ENCODE results near the gene SLC22A3.
A peak's percentile ranks its signal among the peaks of the same experiment; 100 is the strongest.

SLC22A3 gene

GRCh38 chr6:160376445-160376844 is 28.3 kb downstream of the SLC22A3 start:
- H3K4ac ChIP-seq (ENCODE audit: low read depth in 1 of 2, low read length in 2 of 2): no peak overlapping the region
- H3K9ac ChIP-seq (ENCODE audit: low read length): no peak overlapping the region
- H3K27ac ChIP-seq (ENCODE audit: low read length, poor library complexity, severe bottlenecking): no peak overlapping the region
- H3K9me3 ChIP-seq (ENCODE audit: control insufficient read depth, low read length): no peaks in the 10 kb centered on the region
- no peak overlapping the region for H3K14ac ChIP-seq (ENCODE audit: low read length in 2 of 2)
- no peak overlapping the region for H4K91ac ChIP-seq (ENCODE audit: low read length)
- no peak overlapping the region for H2BK15ac ChIP-seq (ENCODE audit: low read depth, poor library complexity, severe bottlenecking)
- no peak overlapping the region for H3K4me2 ChIP-seq (ENCODE audit: low read length, poor library complexity, severe bottlenecking)
- no peaks in the 10 kb centered on the region for H3K36me3 ChIP-seq (ENCODE audit: control insufficient read depth in 1 of 2, insufficient read depth in 2 of 2, low read depth in 1 of 2, low read length in 2 of 2)
- H3K4me1 ChIP-seq (ENCODE audit: control insufficient read depth, insufficient read depth, low read depth, low read length): no peaks in the 10 kb centered on the region
- H4K8ac ChIP-seq (ENCODE audit: low read length): no peak overlapping the region
- no peak overlapping the region for H2AK5ac ChIP-seq (ENCODE audit: low read length, severe bottlenecking)
- 100% methylated on average over 1 of the region's 2 CpGs for WGBS
- H3K4me3 ChIP-seq (ENCODE audit: insufficient read depth in 1 of 2, low read depth in 1 of 2, low read length in 2 of 2): no peak overlapping the region
- no peak overlapping the region for H2BK12ac ChIP-seq (ENCODE audit: low read length in 2 of 2)
- no peaks in the 10 kb centered on the region for H3K27me3 ChIP-seq (ENCODE audit: control insufficient read depth in 1 of 2, insufficient read depth in 1 of 2, low read length in 2 of 2)
- no peak overlapping the region for H2AFZ ChIP-seq (ENCODE audit: low read depth, low read length)
- no peak overlapping the region for H2BK120ac ChIP-seq (ENCODE audit: low read depth, low read length)
- H3K18ac ChIP-seq (ENCODE audit: low read depth in 1 of 2, low read length in 2 of 2): no peak overlapping the region
- H2BK5ac ChIP-seq (ENCODE audit: low read depth, low read length, poor library complexity, severe bottlenecking): no peak overlapping the region
- H3K79me1 ChIP-seq (replicated peaks; ENCODE audit: low read length, poor library complexity, severe bottlenecking): no peaks in the 10 kb centered on the region
- DNase-seq: no peak
- no peak overlapping the region for H3K23ac ChIP-seq (ENCODE audit: low read length in 2 of 2)

- Histone ChIP-seq H3K9ac (ENCODE audit: low read length) (peak overlapping the region; percentile 83), H3K4me1 (ENCODE audit: control insufficient read depth, insufficient read depth, low read depth, low read length) (no peaks in the 10 kb centered on the region), H3K4ac (ENCODE audit: low read depth in 1 of 2, low read length in 2 of 2) (no peak overlapping the region), H3K9me3 (ENCODE audit: control insufficient read depth, low read length) (no peaks in the 10 kb centered on the region), H2AK5ac (ENCODE audit: low read length, severe bottlenecking) (no peak overlapping the region), H2AFZ (ENCODE audit: low read depth, low read length) (no peak overlapping the region), H2BK12ac (ENCODE audit: low read length in 2 of 2) (no peak overlapping the region), H4K8ac (ENCODE audit: low read length) (no peak overlapping the region), H3K14ac (ENCODE audit: low read length in 2 of 2) (no peak overlapping the region), H2BK15ac (ENCODE audit: low read depth, poor library complexity, severe bottlenecking) (no peak overlapping the region), H3K27me3 (ENCODE audit: control insufficient read depth in 1 of 2, insufficient read depth in 1 of 2, low read length in 2 of 2) (no peaks in the 10 kb centered on the region), H3K79me1 (replicated peaks; ENCODE audit: low read length, poor library complexity, severe bottlenecking) (no peaks in the 10 kb centered on the region), H3K27ac (ENCODE audit: low read length, poor library complexity, severe bottlenecking) (no peak overlapping the region), H3K18ac (ENCODE audit: low read depth in 1 of 2, low read length in 2 of 2) (no peak overlapping the region), H3K23ac (ENCODE audit: low read length in 2 of 2) (no peak overlapping the region), H3K36me3 (ENCODE audit: control insufficient read depth in 1 of 2, insufficient read depth in 2 of 2, low read depth in 1 of 2, low read length in 2 of 2) (no peaks in the 10 kb centered on the region), H3K4me2 (ENCODE audit: low read length, poor library complexity, severe bottlenecking) (no peak overlapping the region), H2BK120ac (ENCODE audit: low read depth, low read length) (no peak overlapping the region), H2BK5ac (ENCODE audit: low read depth, low read length, poor library complexity, severe bottlenecking) (no peak overlapping the region), H4K91ac (ENCODE audit: low read length) (no peak overlapping the region), H3K4me3 (ENCODE audit: insufficient read depth in 1 of 2, low read depth in 1 of 2, low read length in 2 of 2) (no peak overlapping the region)
- 97% methylated on average over 2 of the region's 5 CpGs for WGBS
- DNase-seq: no peak
Measured at GRCh38 chr6:160378218-160378617, 30.0 kb downstream of the SLC22A3 start.

- Histone ChIP-seq H4K8ac (ENCODE audit: low read length) (no peak overlapping the region), H3K79me1 (replicated peaks; ENCODE audit: low read length, poor library complexity, severe bottlenecking) (no peaks in the 10 kb centered on the region), H3K9ac (ENCODE audit: low read length) (peak overlapping the region; percentile 83), H2AFZ (ENCODE audit: low read depth, low read length) (no peak overlapping the region), H4K91ac (ENCODE audit: low read length) (no peak overlapping the region), H3K27ac (ENCODE audit: low read length, poor library complexity, severe bottlenecking) (no peak overlapping the region), H3K9me3 (ENCODE audit: control insufficient read depth, low read length) (no peaks in the 10 kb centered on the region), H3K14ac (ENCODE audit: low read length in 2 of 2) (no peak overlapping the region), H2BK15ac (ENCODE audit: low read depth, poor library complexity, severe bottlenecking) (no peak overlapping the region), H2BK12ac (ENCODE audit: low read length in 2 of 2) (no peak overlapping the region), H3K18ac (ENCODE audit: low read depth in 1 of 2, low read length in 2 of 2) (no peak overlapping the region), H2BK5ac (ENCODE audit: low read depth, low read length, poor library complexity, severe bottlenecking) (no peak overlapping the region), H3K23ac (ENCODE audit: low read length in 2 of 2) (no peak overlapping the region), H3K4me2 (ENCODE audit: low read length, poor library complexity, severe bottlenecking) (no peak overlapping the region), H3K4ac (ENCODE audit: low read depth in 1 of 2, low read length in 2 of 2) (no peak overlapping the region), H3K4me1 (ENCODE audit: control insufficient read depth, insufficient read depth, low read depth, low read length) (no peaks in the 10 kb centered on the region), H3K27me3 (ENCODE audit: control insufficient read depth in 1 of 2, insufficient read depth in 1 of 2, low read length in 2 of 2) (no peaks in the 10 kb centered on the region), H3K4me3 (ENCODE audit: insufficient read depth in 1 of 2, low read depth in 1 of 2, low read length in 2 of 2) (peak overlapping the region in 1 of 2 experiments; percentile 69), H2AK5ac (ENCODE audit: low read length, severe bottlenecking) (no peak overlapping the region), H3K36me3 (ENCODE audit: control insufficient read depth in 1 of 2, insufficient read depth in 2 of 2, low read depth in 1 of 2, low read length in 2 of 2) (no peaks in the 10 kb centered on the region), H2BK120ac (ENCODE audit: low read depth, low read length) (no peak overlapping the region)
- WGBS: 75% methylated on average over 4 of the region's 4 CpGs
- DNase-seq: no peak
Measured at GRCh38 chr6:160378882-160379281, 30.7 kb downstream of the SLC22A3 start.

- Histone ChIP-seq H2BK15ac (ENCODE audit: low read depth, poor library complexity, severe bottlenecking) (no peak overlapping the region), H2BK120ac (ENCODE audit: low read depth, low read length) (no peak overlapping the region), H3K4ac (ENCODE audit: low read depth in 1 of 2, low read length in 2 of 2) (no peak overlapping the region), H3K9me3 (ENCODE audit: control insufficient read depth, low read length) (no peaks in the 10 kb centered on the region), H3K9ac (ENCODE audit: low read length) (peak overlapping the region; percentile 83), H3K14ac (ENCODE audit: low read length in 2 of 2) (no peak overlapping the region), H3K4me2 (ENCODE audit: low read length, poor library complexity, severe bottlenecking) (no peak overlapping the region), H4K91ac (ENCODE audit: low read length) (no peak overlapping the region), H3K27me3 (ENCODE audit: control insufficient read depth in 1 of 2, insufficient read depth in 1 of 2, low read length in 2 of 2) (no peaks in the 10 kb centered on the region), H3K4me1 (ENCODE audit: control insufficient read depth, insufficient read depth, low read depth, low read length) (no peaks in the 10 kb centered on the region), H3K23ac (ENCODE audit: low read length in 2 of 2) (no peak overlapping the region), H3K36me3 (ENCODE audit: control insufficient read depth in 1 of 2, insufficient read depth in 2 of 2, low read depth in 1 of 2, low read length in 2 of 2) (no peaks in the 10 kb centered on the region), H3K4me3 (ENCODE audit: insufficient read depth in 1 of 2, low read depth in 1 of 2, low read length in 2 of 2) (peak overlapping the region in 1 of 2 experiments; percentile 69), H2BK12ac (ENCODE audit: low read length in 2 of 2) (no peak overlapping the region), H3K27ac (ENCODE audit: low read length, poor library complexity, severe bottlenecking) (no peak overlapping the region), H4K8ac (ENCODE audit: low read length) (no peak overlapping the region), H2BK5ac (ENCODE audit: low read depth, low read length, poor library complexity, severe bottlenecking) (no peak overlapping the region), H2AK5ac (ENCODE audit: low read length, severe bottlenecking) (no peak overlapping the region), H3K18ac (ENCODE audit: low read depth in 1 of 2, low read length in 2 of 2) (no peak overlapping the region), H3K79me1 (replicated peaks; ENCODE audit: low read length, poor library complexity, severe bottlenecking) (no peaks in the 10 kb centered on the region), H2AFZ (ENCODE audit: low read depth, low read length) (no peak overlapping the region)
- no peak for DNase-seq
Measured at GRCh38 chr6:160379466-160379865, 31.3 kb downstream of the SLC22A3 start.
